IMR-90 (cell line): ENCODE data around the gene DRC3. TPM values are rescaled to one million over a fixed set of nuclear protein-coding genes. Genes with fewer than 3 reads are reported as not detected.

Experiments used
- ATAC-seq: fragments of 200-7000 bp; cut with Tn5 transposase; 2 replicates; pipeline ENCODE4 v1.9.1; 2020; ENCODE audit warnings: low read depth, mild to moderate bottlenecking, moderate library complexity
- BruUV-seq: library from RNA; stranded (reverse); fragments of 400-500 nt; replicated peaks from 2 replicates; lab custom pipeline; 2021; lab: Mats Ljungman, UMichigan
- CTCF ChIA-PET: fragments of 300-600 bp; formaldehyde crosslinking; extraction: SDS; loops from one replicate; lab custom pipeline; 2021; ENCODE audit warnings: antibody characterized with exemption; lab: Yijun Ruan, JAX
- POLR2A ChIA-PET: fragments of 300-600 bp; sonication (Branson Sonifier 250); formaldehyde crosslinking; loops from one replicate; lab custom pipeline; 2022; ENCODE audit warnings: antibody characterized with exemption; ENCODE audit not compliant: unreplicated experiment; lab: Charles Lee
- DNase-seq: peaks from one replicate; pipeline ENCODE4 v3.0.0; 2013
- H2AFZ ChIP-seq: replicated peaks from 2 replicates; pipeline ENCODE3; 2013; ENCODE audit warnings: low read length, mild to moderate bottlenecking; ENCODE audit not compliant: poor library complexity
- H2AK5ac ChIP-seq: 2 replicates; pipeline ENCODE4 v1.6.1; 2013; ENCODE audit warnings: low read depth, low read length, inconsistent platforms
- H2AK9ac ChIP-seq: replicated peaks from 2 replicates; pipeline ENCODE3; 2013; ENCODE audit warnings: mild to moderate bottlenecking, low read depth, low read length, moderate library complexity; ENCODE audit not compliant: poor library complexity
- H2BK120ac ChIP-seq: 2 replicates; pipeline ENCODE4 v1.6.1; 2013; ENCODE audit warnings: low read depth, low read length, inconsistent platforms
- H2BK15ac ChIP-seq: 3 replicates; pipeline ENCODE4 v1.6.1; 2013; ENCODE audit warnings: low read depth, low read length, inconsistent platforms
- H2BK20ac ChIP-seq: 2 replicates; pipeline ENCODE4 v1.6.1; 2013; ENCODE audit warnings: low read depth, mild to moderate bottlenecking, inconsistent platforms, low read length, moderate library complexity
- H2BK5ac ChIP-seq: 2 replicates; pipeline ENCODE4 v1.6.1; 2013; ENCODE audit warnings: mild to moderate bottlenecking, low read depth, low read length, inconsistent platforms; ENCODE audit not compliant: poor library complexity, severe bottlenecking
- H3K14ac ChIP-seq: replicated peaks from 2 replicates; pipeline ENCODE4 v1.6.1; 2013; ENCODE audit warnings: low read depth, low read length, inconsistent platforms
- H3K18ac ChIP-seq: 2 replicates; pipeline ENCODE4 v1.6.1; 2013; ENCODE audit warnings: low read depth, low read length, control low read depth
- H3K23ac ChIP-seq: 2 replicates; pipeline ENCODE4 v1.6.1; 2013; ENCODE audit warnings: low read depth, low read length, inconsistent platforms
- H3K27ac ChIP-seq: 2 replicates; pipeline ENCODE4 v1.5.1; 2013; ENCODE audit warnings: mild to moderate bottlenecking, control low read depth, low read length; ENCODE audit not compliant: insufficient read depth
- H3K27me3 ChIP-seq: 2 replicates; pipeline ENCODE4 v1.6.1; 2013; ENCODE audit warnings: low read length; ENCODE audit not compliant: control insufficient read depth, insufficient read depth
- H3K36me3 ChIP-seq: 2 replicates; pipeline ENCODE4 v1.6.1; 2013; ENCODE audit warnings: low read length, mixed read lengths; ENCODE audit not compliant: control insufficient read depth, insufficient read depth
- H3K4ac ChIP-seq: 2 replicates; pipeline ENCODE4 v1.6.1; 2013; ENCODE audit warnings: low read depth, low read length, inconsistent platforms
- H3K4me1 ChIP-seq: 2 replicates; pipeline ENCODE4 v1.6.1; 2013; ENCODE audit warnings: low read length, mixed read lengths; ENCODE audit not compliant: control insufficient read depth, insufficient read depth
- H3K4me2 ChIP-seq: 2 replicates; pipeline ENCODE4 v1.6.1; 2013; ENCODE audit warnings: low read depth, mild to moderate bottlenecking, control low read depth, low read length, moderate library complexity
- H3K4me3 ChIP-seq: 2 replicates; pipeline ENCODE4 v1.5.1; 2013; ENCODE audit warnings: low read depth, mild to moderate bottlenecking, control low read depth, low read length, moderate library complexity; ENCODE audit not compliant: insufficient read depth
- H3K56ac ChIP-seq: 2 replicates; pipeline ENCODE4 v1.6.1; 2013; ENCODE audit warnings: low read length, inconsistent platforms; ENCODE audit not compliant: insufficient read depth; ENCODE audit errors: extremely low read depth
- H3K79me1 ChIP-seq, 2 experiments: 2 replicates each; pipeline ENCODE4 v1.6.1; 2013; ENCODE audit warnings: low read length in 2 of 2, inconsistent platforms in 1 of 2, low read depth in 1 of 2
- H3K9ac ChIP-seq: 2 replicates; pipeline ENCODE4 v1.6.1; 2013; ENCODE audit warnings: low read depth, low read length, control low read depth
- H3K9me1 ChIP-seq: 2 replicates; pipeline ENCODE4 v1.6.1; 2013; ENCODE audit warnings: low read length, inconsistent platforms; ENCODE audit not compliant: insufficient read depth
- H3K9me3 ChIP-seq: 2 replicates; pipeline ENCODE4 v1.6.1; 2013; ENCODE audit warnings: low read length; ENCODE audit not compliant: control insufficient read depth, insufficient read depth
- H4K20me1 ChIP-seq: 2 replicates; pipeline ENCODE4 v1.6.1; 2013; ENCODE audit warnings: low read length, inconsistent platforms; ENCODE audit not compliant: insufficient read depth
- H4K5ac ChIP-seq: 2 replicates; pipeline ENCODE4 v1.6.1; 2013; ENCODE audit warnings: mild to moderate bottlenecking, low read depth, low read length, control low read depth
- H4K8ac ChIP-seq, 2 experiments: 2 replicates each; pipeline ENCODE4 v1.6.1; 2013; ENCODE audit warnings: low read depth in 2 of 2, low read length in 2 of 2, control low read depth in 1 of 2, inconsistent platforms in 1 of 2
- H4K91ac ChIP-seq: 2 replicates; pipeline ENCODE4 v1.6.1; 2013; ENCODE audit warnings: low read depth, low read length, inconsistent platforms; ENCODE audit not compliant: insufficient read depth
- CHD1 ChIP-seq: IDR thresholded peaks from 2 replicates; pipeline ENCODE4 v1.6.1; 2012; ENCODE audit warnings: low read depth, low read length, improper control_type of control experiment
- NFE2L2 ChIP-seq: fragments of 150-350 bp; IDR thresholded peaks from 2 replicates; pipeline ENCODE4 v1.6.1; 2016; ENCODE audit warnings: low read depth, mild to moderate bottlenecking, low read length
- RAD21 ChIP-seq: IDR thresholded peaks from 2 replicates; pipeline ENCODE4 v1.6.1; 2012; ENCODE audit warnings: low read length, improper control_type of control experiment
- WGBS, 2 experiments: methylation state at CpG; one replicate each; pipeline versions ENCODE4 v1.1.5 to v1.1.7; 2013; ENCODE audit warnings: missing lambda C conversion rate in 2 of 2; ENCODE audit not compliant: insufficient read length in 1 of 2; ENCODE audit errors: extremely low coverage in 2 of 2; 5-methylcytosine and 5-hydroxymethylcytosine counted together
- dilution Hi-C: fragments of 300-500 bp; cut with HindIII; formaldehyde crosslinking; loops from one replicate; pipeline ENCODE4 v1.14.3; 2018; ENCODE audit warnings: low sequenced_read_pairs; ENCODE audit not compliant: unreplicated experiment
- in situ Hi-C: fragments of 300-500 bp; cut with MboI; formaldehyde crosslinking; loops from 3 replicates; pipeline ENCODE4 v1.14.3; 2019; ENCODE audit warnings: low sequenced_read_pairs, inconsistent platforms, mixed read lengths
- intact Hi-C: fragments of 100-400 bp; cut with micrococcal nuclease; formaldehyde crosslinking; loops from 2 replicates; pipeline ENCODE4 v1.10.0; 2022
- polyA plus RNA-seq, 3 experiments: library from polyadenylated mRNA; depleted of rRNA; stranded (reverse); fragments of >200 nt; gene quantifications; 2 replicates each; pipeline ENCODE4 v1.2.3, GENCODE V29; 2012; ENCODE audit warnings: low replicate concordance in 1 of 3
- total RNA-seq: library from RNA; depleted of rRNA; stranded (reverse); fragments of >200 nt; gene quantifications from 2 replicates; pipeline ENCODE4 v1.2.3, GENCODE V29; 2012
- TF ChIP-seq, protein P1 (sequence below): fragments of 150-350 bp; IDR thresholded peaks from 2 replicates; pipeline ENCODE4 v1.6.1; 2017; ENCODE audit warnings: mild to moderate bottlenecking, antibody characterized with exemption, low read length, low read depth

Gene DRC3
- total and polyA plus RNA-seq, 2 of the 4 experiments (the other 2 are of a cell fraction): 0.55 to 0.72 TPM

DNA sequence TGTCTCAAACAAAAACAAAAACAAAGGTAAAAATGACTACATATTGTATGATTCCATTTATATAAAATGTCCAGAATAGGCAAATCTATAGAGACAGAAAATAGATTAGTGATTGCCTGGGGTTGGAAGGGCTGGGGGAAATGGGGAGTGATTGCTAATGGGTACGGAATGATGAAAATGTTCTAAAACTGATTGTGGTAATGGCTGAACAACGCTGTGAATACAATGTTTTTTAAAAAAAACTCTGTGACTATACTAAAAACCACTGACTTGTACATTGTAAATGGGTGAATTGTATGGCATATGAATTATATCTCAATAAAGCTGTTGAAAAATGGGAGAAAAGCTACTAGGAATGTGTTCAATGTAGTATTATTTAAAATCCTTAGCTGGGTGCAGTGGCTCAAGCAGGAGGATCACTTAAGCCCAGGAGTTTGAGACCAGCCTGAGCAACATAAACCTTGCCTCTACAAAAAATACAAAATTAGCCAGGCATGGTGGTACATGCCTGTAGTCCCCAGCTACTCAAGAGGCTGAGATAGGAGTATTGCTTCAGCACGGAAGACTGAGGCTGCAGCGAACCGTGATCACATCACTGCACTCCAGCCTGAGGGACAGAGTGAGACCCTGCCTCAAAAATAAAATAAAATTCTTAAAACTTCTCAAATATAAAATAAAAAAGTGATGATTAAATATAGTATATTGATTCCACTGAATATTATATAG, 48.4 kb upstream of the DRC3 start:
- H3K4me1 ChIP-seq: peaks cover 36% of the 10 kb centered on the region
- WGBS, 2 experiments: no CpG with 5 or more reads among the region's 5 CpGs
- in situ Hi-C loops: no loop called here

More for the DNA sequence above, 48.4 kb upstream of the DRC3 start:
- Histone ChIP-seq H2BK5ac (peak overlapping the region; percentile 59), H3K27ac (no peak overlapping the region), H3K4me3 (no peak overlapping the region), H4K91ac (0 out of 2 replicates have a peak overlapping the region, but pooled peaks have one; percentile 10), H3K27me3 (no peaks in the 10 kb centered on the region), H3K18ac (no peak overlapping the region), H3K9me3 (no peaks in the 10 kb centered on the region), H4K20me1 (no peaks in the 10 kb centered on the region), H3K4me2 (no peak overlapping the region), H2BK20ac (peak overlapping the region; percentile 53; the same call in 1 of the 2 replicates), H3K79me1 (peaks cover 47 to 75% of the 10 kb centered on the region in 2 experiments), H3K4ac (peak overlapping the region; percentile 83; the same call in 1 of the 2 replicates), H2BK120ac (peak overlapping the region; percentile 60), H2AK9ac (no peak overlapping the region), H4K8ac (peak overlapping the region in 1 of 2 experiments; percentile 45; a peak in 1 of 4 replicates), H3K36me3 (no peaks in the 10 kb centered on the region), H4K5ac (no peak overlapping the region; the same call in 1 of the 2 replicates), H2AFZ (no peak overlapping the region), H3K56ac (no peak overlapping the region), H3K9me1 (peaks cover 25% of the 10 kb centered on the region), H3K23ac (peak overlapping the region; percentile 61; the same call in 1 of the 2 replicates), H3K14ac (peak overlapping the region; percentile 85), H3K9ac (no peak overlapping the region), H2AK5ac (peak overlapping the region; percentile 81; the same call in 1 of the 2 replicates), H2BK15ac (no peak overlapping the region)
- intact Hi-C loops: loop anchor here (5.0 kb wide), 1 partner anchor 48 kb away; the partner anchor contains the start of genes DRC3 and TOM1L2
- TF ChIP-seq NFE2L2: no peak
- no peak for TF ChIP-seq CHD1
- no peak for TF ChIP-seq RAD21
- TF ChIP-seq, protein P1, sequence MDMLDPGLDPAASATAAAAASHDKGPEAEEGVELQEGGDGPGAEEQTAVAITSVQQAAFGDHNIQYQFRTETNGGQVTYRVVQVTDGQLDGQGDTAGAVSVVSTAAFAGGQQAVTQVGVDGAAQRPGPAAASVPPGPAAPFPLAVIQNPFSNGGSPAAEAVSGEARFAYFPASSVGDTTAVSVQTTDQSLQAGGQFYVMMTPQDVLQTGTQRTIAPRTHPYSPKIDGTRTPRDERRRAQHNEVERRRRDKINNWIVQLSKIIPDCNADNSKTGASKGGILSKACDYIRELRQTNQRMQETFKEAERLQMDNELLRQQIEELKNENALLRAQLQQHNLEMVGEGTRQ: no peak
- ATAC-seq (no peak), DNase-seq (no peak)
- ChIA-PET POLR2A (no interaction called here), CTCF (interaction anchor here (1.1 to 1.2 kb wide), 2 partner anchors 11 to 12 kb away, joined by 3 read pairs; no protein-coding TSS in a partner anchor)
- dilution Hi-C loops: no loop called here
- BruUV-seq: no TSS peak
